GM18519 (cell line): ENCODE measurements around the gene PDE4B.

Experiments used
- ATAC-seq: cut with Tn5 transposase; IDR thresholded peaks from one replicate; pipeline ENCODE4 v1.9.1; 2021; ENCODE audit warnings: mild to moderate bottlenecking, moderate library complexity; ENCODE audit not compliant: unreplicated experiment, low FRiP score

Gene PDE4B

GRCh38 chr1:66346873-66347272 is 554.2 kb downstream of the PDE4B start:
- no peak for ATAC-seq

- ATAC-seq = no peak
These were observed 556.1 kb downstream of the PDE4B start for GRCh38 chr1:66348776-66349175.

- ATAC-seq = no peak
These were observed 556.5 kb downstream of the PDE4B start for GRCh38 chr1:66349242-66349641.

GRCh38 chr1:66350001-66350547 is 557.4 kb downstream of the PDE4B start:
- peak; percentile 53 for ATAC-seq

GRCh38 chr1:66351478-66351877 is 558.8 kb downstream of the PDE4B start:
- ATAC-seq = no peak

GRCh38 chr1:66351913-66352312 is 559.2 kb downstream of the PDE4B start:
- ATAC-seq = peak; percentile 29

GRCh38 chr1:66352792-66353191 is 560.1 kb downstream of the PDE4B start:
- ATAC-seq = no peak

- ATAC-seq = no peak
These were observed 560.6 kb downstream of the PDE4B start for GRCh38 chr1:66353257-66353656.

- no peak for ATAC-seq
These were observed 561.9 kb downstream of the PDE4B start for GRCh38 chr1:66354311-66355201.

- ATAC-seq = no peak
These were observed 563.1 kb downstream of the PDE4B start for GRCh38 chr1:66355756-66356155.

GRCh38 chr1:66356605-66357004 is 563.9 kb downstream of the PDE4B start:
- ATAC-seq = no peak

- no peak for ATAC-seq
These were observed 564.3 kb downstream of the PDE4B start for GRCh38 chr1:66357021-66357420.

- no peak for ATAC-seq
These were observed 564.9 kb downstream of the PDE4B start for GRCh38 chr1:66357478-66358197.

GRCh38 chr1:66359269-66359668 is 566.6 kb downstream of the PDE4B start:
- no peak for ATAC-seq

- no peak for ATAC-seq
These were observed 567.1 kb downstream of the PDE4B start for GRCh38 chr1:66359815-66360214.

GRCh38 chr1:66360285-66360724 is 567.6 kb downstream of the PDE4B start:
- peak; percentile 34 for ATAC-seq

- ATAC-seq = peak; percentile 53
These were observed 572.1 kb downstream of the PDE4B start for GRCh38 chr1:66364578-66365391.

GRCh38 chr1:66365635-66366034 is 572.9 kb downstream of the PDE4B start:
- no peak for ATAC-seq

GRCh38 chr1:66366634-66367033 is 573.9 kb downstream of the PDE4B start:
- no peak for ATAC-seq

- ATAC-seq = no peak
These were observed 574.7 kb downstream of the PDE4B start for GRCh38 chr1:66367369-66367768.
